GM19438 (cell line): ENCODE results near the gene LRRC27.

ENCODE experiments used
- ATAC-seq: cut with Tn5 transposase; IDR thresholded peaks from one replicate; pipeline ENCODE4 v1.9.1; 2021; ENCODE audit warnings: low read depth; ENCODE audit not compliant: unreplicated experiment

LRRC27 gene

GRCh38 chr10:132300582-132300981, 31.4 kb upstream of the LRRC27 start:
- ATAC-seq: no peak

- ATAC-seq: no peak
Measured at GRCh38 chr10:132301371-132302330, 30.3 kb upstream of the LRRC27 start.

- ATAC-seq: no peak
Measured at GRCh38 chr10:132302421-132303310, 29.3 kb upstream of the LRRC27 start.

- no peak for ATAC-seq
Measured at GRCh38 chr10:132303361-132304115, 28.5 kb upstream of the LRRC27 start.

GRCh38 chr10:132304756-132305509, 27.1 kb upstream of the LRRC27 start:
- no peak for ATAC-seq

GRCh38 chr10:132305654-132306342, 26.2 kb upstream of the LRRC27 start:
- ATAC-seq: no peak

GRCh38 chr10:132306343-132306685, 25.7 kb upstream of the LRRC27 start:
- ATAC-seq: no peak

- peak; percentile 12 for ATAC-seq
Measured at GRCh38 chr10:132306864-132307751, 24.9 kb upstream of the LRRC27 start.

GRCh38 chr10:132307823-132308586, 24.0 kb upstream of the LRRC27 start, which contains the start of gene STK32C:
STK32C (minus strand) TSS chr10:132307950; CDS start chr10:132307833, 117 bp downstream.
- ATAC-seq: peak; percentile 71

- ATAC-seq: no peak
Measured at GRCh38 chr10:132308587-132309470, 23.2 kb upstream of the LRRC27 start.

GRCh38 chr10:132309471-132309865, 22.5 kb upstream of the LRRC27 start:
- ATAC-seq: no peak

GRCh38 chr10:132309879-132310591, 22.0 kb upstream of the LRRC27 start:
- ATAC-seq: no peak

- no peak for ATAC-seq
Measured at GRCh38 chr10:132310701-132311337, 21.2 kb upstream of the LRRC27 start.

GRCh38 chr10:132311338-132311939, 20.6 kb upstream of the LRRC27 start:
- no peak for ATAC-seq

GRCh38 chr10:132313305-132313704, 18.7 kb upstream of the LRRC27 start:
- no peak for ATAC-seq
